SK-MEL-5 (cell line): Measurements from ENCODE around the gene METTL9. TPM values are rescaled to one million over a fixed set of nuclear protein-coding genes. Genes with fewer than 3 reads are reported as not detected.
"Not testable (repeated sequence)": the region's sequence is repeated elsewhere in the genome, so short reads cannot be mapped to it uniquely, and the experiment has no call there.

Experiments
- DNase-seq: peaks from one replicate; pipeline ENCODE4 v3.0.0-alpha.2; 2016; ENCODE audit warnings: low read depth, low spot score
- in situ Hi-C: cut with HindIII; loops from 2 replicates; pipeline ENCODE4 v1.10.0; 2016; ENCODE audit warnings: low sequenced_read_pairs, high pct_unique_total_duplicates, low pct_unique_long_range_greater_than_20kb
- total RNA-seq: library from RNA; depleted of rRNA; stranded (reverse); fragments of >200 nt; shearing (Covaris generic); gene quantifications from 2 replicates; pipeline ENCODE4 v1.2.3, GENCODE V29; 2014

The METTL9 gene
- total RNA-seq, 1 experiment from 2014 or later: 883 TPM

DNA sequence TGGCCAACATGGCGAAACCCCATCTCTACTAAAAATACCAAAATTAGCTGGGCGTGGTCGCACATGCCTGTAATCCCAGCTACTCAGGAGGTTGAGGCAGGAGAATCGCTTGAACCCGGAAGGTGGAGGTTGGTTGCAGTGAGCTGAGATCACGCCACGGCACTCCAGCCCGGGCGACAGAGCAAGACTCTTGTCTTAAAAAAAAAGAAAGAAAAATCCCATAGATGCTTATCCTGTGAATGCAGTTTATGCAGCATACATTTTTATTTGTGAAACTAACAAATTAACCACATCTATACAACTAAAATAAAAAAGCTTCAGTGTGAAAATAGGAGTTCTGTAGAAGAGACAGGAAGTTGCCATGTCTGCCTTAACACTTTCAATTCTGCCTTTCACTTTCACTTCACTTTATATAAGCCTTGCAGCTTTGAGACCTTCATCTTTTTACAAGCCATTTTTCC, 45.9 kb downstream of the METTL9 start:
- DNase-seq: no peak

DNA sequence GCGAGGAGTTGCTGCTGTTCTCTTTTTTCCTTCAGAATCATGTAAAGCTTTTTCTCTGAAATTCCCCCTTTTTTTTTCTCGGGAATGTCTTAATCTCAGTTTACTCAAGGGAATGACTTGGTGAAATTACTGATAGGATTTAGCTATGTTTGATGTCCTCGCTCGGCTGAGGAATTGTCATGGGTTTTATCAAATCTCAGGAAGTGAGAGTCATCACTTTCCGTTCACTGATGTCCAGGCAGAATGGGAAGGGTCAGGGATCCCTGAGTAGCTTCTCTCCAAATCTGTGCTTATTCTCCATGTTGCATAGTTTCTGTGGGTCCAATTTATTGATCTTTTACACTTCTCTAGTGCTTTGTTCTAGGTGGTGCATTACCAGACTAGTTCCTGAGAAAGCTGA, 46.7 kb downstream of the METTL9 start:
- DNase-seq: no peak
- in situ Hi-C loops: no loop called here

More for the DNA sequence above, 45.9 kb downstream of the METTL9 start:
- in situ Hi-C loops: no loop called here

DNA sequence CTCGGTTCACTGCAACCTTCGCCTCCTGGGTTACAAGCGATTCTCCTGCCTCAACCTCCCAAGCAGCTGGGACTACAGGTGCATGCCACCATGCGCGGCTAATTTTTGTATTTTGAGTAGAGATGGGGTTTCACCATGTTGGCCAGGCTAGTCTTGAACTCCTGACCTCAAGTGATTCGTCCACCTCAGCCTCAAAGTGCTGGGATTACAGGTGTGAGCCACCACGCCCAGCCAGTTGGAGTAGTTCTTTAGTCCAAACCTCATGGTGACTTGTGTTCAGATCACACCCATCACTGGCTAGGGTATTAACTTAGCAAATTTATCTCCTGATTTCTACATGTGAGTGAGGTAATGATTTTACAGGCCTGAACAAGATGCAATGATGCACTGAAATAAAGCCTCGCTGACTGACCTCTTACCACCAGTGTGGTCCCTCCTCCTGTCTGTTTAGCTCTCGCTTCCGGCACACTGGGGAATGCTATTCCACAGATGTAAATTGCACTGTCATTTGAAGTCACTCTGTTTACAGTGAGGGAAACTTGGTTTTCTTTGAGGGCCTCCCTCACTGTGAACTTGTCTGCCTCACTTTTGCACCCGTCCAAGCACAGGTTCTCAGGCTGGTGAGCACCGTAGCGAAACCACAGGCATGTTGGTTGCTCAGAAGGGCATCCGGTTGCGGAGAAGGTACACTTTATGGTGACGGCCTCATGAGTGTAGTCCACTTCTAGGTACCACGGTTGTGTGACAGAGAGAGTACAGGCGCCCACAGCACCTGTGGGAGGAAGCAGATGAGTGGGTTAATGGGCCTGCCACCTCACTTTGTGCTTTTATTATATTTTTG, 47.6 kb downstream of the METTL9 start:
- no peak for DNase-seq
- in situ Hi-C loops: no loop called here

DNA sequence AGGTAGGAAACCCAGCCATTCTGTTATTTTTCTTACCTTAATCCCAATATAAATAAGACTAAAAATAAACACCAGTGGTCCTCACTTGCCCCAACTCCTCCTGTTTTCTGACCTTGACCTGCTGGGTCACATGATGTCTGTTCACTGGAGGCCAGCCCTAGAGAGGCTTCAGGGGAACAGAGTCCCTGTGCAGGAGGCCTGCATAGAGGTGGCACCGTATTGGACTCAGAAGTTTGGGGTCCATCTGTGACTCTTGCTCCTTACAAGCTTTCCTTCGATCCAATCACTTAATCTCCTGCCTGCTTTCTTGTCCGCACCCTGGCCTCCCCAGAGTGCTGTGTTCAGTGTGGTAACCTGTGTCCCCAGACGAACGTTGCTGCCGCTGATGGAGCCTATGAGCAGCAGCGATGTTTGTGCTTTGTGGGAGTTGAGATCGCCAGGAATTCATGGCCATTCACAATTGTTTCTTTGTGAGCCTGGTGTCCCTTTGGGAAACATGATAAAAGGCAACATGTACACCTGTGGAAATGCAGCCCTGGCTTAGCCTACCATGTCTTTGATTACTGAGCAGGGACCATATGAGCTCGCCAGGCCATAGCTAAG, 48.3 kb downstream of the METTL9 start:
- DNase-seq: no peak
- in situ Hi-C loops: no loop called here

DNA sequence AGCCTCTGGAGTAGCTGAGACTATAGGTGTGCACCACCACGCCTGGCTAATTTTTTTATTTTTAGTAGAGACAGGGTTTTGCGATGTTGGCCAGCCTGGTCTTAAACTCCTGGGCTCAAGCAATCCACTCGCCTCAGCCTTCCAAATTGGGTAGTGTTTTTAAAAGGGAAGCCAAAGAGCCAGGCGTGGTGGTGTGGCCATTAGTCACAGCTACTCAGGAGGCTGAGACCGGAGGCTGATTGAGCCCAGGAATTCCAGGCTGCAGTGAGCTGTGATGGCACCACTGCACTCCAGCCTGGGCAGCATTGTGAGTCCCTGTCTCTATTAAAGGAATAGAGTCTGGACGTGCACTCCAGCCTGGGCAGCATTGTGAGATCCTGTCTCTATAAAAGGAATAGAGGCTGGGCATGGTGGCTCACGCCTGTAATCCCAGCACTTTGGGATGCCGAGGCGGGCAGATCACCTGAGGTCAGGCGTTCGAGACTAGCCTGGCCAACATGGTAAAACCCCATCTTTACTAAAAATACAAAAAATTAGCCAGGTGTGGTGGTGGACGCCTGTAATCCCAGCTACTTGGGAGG, 50.5 kb downstream of the METTL9 start:
- DNase-seq, in situ Hi-C loops: not testable (repeated sequence)

DNA sequence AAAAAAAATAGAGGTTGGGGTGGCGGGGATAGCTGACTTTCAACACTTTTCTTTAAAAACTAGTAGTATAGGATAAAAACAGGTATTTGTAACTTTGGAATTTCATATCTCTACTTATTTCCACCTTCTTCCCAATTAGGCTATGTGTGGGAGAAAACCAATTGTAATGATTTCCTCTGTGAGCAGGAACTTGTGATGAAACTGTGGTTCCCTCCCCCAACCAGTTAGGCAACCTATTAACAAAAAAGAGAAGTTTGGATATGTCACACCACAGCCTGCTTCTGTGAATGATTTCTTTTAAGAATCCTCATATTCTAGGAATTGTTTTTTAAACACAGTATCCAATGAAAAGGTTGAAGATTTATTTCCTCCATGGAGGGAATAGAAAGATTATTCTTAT, 51.1 kb downstream of the METTL9 start:
- in situ Hi-C loops: no loop called here

DNA sequence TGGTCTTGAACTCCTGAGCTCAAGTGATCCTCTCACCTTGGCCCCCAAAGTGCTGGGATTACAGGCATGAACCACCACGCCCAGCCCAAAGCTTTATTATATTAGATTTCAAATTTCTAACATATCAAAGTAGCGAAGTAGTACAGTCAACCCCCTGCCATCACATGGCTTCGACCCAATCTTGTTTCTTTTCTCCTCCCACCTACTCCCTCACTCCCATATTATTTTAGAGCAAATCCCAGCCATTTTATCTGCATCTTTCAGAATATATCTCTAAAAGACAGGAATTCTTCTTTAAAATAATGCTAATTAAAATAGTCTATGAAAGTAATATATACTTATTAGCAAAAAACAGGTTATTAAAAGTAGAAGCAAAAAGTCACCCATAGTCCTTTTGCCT, 52.1 kb downstream of the METTL9 start:
- in situ Hi-C loops: no loop called here

More for the DNA sequence above, 51.1 kb downstream of the METTL9 start:
- no peak for DNase-seq

DNA sequence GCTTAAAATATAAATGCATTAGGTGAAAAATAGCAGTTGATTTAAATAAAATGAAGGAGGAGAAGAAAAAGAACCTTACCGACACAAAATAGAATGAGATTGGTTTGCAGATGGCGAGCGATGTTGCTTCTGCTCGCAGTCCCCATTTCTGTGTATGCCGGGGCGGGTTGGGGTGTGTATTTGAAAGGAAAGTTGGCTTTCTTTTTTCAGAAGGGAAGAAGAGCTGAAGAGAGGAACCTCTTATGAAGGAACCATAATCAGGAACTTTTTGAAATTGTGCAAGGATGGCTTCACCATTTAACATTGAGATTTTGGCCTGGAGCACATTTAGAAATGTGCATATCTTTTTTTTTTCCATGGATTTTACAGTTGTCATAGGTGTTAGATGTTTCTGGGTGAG, 53.1 kb downstream of the METTL9 start, which contains the start of gene IGSF6:
IGSF6 (minus strand) TSS at position 156 of the 400 bp plus-strand sequence; CDS start at position 146, 10 bp downstream.
- DNase-seq: no peak
- in situ Hi-C loops: no loop called here

More for the DNA sequence above, 52.1 kb downstream of the METTL9 start:
- DNase-seq: no peak

DNA sequence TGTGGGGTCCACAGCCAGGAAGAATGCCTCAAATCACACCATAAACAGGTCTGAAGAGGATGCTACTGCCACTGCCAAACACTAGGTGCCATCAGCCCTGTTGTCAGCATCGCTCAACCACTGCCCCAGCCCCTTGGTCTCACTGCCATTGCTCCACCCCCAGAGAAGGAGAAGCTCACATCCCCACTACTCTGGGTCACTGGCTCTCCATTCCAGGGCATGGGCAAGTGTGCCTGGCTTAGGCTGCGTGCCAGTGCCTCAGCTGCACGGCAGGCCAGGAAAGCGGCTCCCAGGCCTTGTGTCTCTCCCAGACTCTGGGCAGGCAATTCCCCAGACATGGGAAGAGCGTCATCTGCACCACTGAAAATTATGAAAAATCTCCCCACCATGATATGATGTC, 54.2 kb downstream of the METTL9 start:
- DNase-seq: no peak

DNA sequence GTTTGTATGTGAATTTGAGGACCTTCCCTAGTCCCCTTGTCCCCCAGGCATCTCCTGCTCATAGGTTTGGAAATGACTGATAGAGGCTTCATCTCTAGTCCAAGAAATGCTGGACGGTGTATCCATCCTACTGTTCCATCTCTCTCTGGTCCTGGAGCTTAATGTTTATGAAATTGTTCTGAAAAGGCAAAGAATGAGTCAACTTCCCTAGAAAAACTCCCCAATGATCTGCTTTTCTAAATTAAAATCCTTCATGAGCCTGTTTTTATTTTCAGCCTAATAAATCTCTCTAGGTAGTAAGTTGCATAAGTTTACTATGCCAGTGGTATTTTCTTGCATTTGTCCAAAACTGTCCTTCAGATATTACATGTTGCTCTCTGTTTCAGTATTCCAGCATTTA, 55.1 kb downstream of the METTL9 start:
- DNase-seq: no peak
- in situ Hi-C loops: no loop called here

More for the DNA sequence above, 54.2 kb downstream of the METTL9 start:
- in situ Hi-C loops: no loop called here

DNA sequence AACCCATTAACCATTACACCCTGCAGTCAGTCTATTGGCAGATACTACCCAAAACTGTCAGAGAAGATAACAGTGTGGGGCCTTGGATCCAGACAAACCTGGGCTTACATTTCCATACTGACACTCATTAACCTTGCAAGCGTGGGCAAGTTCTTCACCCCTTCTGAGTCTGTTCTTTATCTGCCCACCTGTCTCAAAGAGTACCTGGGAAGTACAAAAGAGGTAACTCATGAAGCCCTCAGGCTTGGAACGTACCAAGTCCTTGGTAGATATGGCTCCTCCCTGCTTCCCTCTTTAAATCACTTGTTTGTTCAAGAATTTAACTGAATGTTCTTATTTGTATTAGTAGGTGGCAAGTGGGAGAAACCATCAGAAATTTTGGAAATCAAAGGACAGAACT, 55.5 kb downstream of the METTL9 start:
- DNase-seq: no peak
- in situ Hi-C loops: no loop called here

DNA sequence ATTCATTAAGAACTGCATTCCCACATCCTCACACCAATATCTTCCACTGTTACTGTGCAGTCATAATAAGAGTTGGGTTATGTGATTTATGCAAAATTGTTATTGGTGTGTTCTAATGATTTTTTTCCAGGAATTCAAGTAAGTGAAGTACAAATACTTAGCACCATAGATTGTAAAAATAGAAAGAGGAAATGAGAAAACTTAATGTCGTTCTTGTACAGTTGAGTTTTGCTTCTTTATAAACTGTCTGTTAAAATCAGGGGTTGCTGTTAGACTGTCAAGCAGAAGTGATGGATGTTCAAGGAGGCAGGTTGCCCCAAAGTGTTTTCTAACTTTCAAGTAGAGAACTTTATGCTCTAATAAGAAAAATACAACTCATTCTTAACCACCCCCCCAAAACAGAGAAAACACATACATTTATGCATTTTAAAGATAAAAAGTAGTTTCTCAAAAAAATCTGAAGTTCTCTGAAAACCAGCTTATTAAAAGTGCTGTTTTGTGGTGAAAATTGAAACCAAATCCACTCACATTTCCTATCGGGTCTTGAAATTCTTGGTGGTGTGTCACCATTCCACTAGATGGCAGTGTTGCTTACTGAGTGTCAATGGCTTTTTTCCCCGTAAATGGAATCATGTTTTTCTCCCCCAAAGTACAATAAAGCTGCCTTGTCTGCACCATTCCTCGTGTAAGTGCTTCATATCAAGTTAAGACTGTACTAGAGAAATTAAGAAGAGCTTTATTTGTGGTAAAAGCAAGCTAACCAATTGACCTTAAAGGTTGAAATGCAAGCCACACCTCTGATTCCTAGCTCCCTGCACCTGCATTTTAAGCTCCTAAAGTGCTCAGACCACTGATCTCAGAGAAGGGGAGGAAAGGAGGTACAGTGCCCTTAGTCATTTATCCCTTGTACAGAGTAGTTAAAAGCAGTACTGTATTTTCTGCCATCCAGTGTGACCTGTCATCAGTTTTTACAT, 57.7 kb downstream of the METTL9 start:
- in situ Hi-C loops: no loop called here
- peak; percentile 76 for DNase-seq

DNA sequence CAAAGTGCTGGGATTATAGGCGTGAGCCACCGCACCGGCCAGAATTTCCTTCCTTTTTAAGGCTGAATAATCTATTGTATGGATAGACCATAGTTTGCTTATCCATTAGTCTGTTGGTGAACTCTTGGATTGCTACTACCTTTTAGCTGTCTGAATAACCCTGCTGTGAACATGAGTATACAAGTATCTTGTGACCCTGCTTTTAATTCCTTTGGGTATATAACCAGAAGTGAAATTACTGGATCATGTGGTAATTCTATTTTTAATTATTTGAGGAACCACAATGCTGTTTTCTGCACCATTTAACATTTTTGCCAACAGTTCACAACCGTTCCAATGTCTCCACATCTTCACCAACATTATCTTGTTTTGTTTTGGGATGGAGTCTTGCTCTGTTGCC, 59.7 kb downstream of the METTL9 start:
- in situ Hi-C loops: no loop called here
- no peak for DNase-seq

DNA sequence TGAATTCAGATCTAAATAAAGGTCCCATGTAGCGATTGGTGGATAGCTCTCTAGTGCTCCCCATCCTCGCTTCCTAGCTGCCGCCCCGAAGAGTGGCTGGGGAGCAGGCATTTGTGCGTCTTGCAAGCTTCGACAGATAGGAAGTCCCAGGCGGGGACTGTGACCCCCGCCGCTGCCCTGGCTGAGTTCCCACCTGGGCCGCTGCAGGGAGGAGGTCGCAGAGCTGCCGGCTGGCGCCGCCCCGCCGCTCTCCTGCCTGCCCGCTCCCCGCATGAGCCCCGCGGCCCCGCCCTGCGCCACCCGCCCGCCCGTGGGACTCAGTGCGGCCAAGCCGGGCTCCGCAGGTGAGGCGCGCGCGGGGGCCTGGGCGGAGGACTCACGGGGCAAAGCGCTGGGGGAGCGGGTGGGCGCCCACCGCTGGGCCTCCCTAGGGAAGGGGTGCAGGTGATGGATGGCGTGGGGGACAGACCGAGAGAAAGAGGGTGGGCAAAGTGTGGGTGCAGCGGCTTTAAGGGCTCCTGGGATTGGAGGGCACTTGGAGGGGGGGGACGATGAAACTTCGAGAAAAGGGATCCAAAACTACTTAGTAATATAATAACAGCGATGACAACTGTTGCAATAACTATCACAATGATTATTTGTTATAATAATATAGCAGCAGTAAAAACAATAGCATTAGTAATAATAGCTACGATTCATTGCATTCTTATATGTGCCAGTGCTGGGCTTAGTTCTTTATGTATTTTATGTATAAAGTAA, 64.7 kb downstream of the METTL9 start, which contains the start of gene OTOA:
OTOA (plus strand) TSS at position 80 of the 759 bp plus-strand sequence. CDS start 14,547 bp downstream, outside the sequence.
- in situ Hi-C loops: no loop called here
- DNase-seq: no peak

DNA sequence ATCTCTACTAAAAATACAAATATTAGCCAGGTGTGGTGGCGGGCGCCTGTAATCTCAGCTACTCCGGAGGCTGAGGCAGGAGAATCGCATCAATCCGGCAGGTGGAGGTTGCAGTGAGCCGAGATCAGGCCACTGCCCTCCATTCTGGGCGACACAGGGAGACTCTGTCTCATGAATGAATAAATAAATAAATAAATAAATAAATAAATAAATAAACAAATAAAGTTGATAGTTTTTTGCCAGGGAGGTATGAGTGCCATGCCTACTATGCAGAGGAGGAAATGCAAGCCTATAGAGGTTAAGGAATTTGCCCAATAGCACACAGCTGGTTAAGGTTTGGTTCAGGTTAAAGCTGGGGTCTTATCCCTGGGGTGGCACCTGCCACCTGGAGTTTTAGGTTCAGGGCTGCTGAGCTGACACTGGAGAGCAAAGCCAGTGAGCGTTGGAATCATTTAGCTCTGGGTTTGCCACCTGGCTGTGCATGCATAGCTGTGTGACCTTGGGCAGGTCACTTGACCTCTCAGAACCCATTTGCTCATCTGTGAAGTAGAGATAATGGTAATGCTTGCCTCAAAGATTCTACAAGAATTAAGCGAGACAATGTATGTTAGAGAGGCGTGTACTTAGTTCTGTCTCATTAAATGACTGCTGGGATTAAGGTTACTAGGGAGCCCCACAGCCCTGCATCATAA, 65.6 kb downstream of the METTL9 start:
- in situ Hi-C loops: no loop called here
- DNase-seq: no peak

DNA sequence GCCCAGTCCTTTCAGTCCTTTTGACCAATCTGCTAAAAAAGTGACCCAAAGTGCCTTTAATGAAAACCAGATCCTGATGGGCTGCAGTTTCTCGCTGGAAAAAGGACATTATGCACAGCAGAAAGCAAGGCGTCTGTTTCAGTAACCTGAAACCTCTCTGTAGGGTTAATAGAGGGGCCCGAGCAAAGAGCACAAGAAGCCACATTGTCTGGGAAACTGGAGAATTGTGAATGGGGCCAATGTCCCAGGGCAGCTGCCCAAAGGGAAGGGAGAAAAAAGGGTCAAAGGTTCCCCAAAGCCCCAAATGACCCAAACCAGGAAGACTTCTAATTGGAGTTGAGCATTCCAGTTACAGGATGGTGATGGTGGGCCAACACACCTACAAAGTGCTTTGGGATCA, 67.4 kb downstream of the METTL9 start:
- peak; percentile 70 for DNase-seq
- in situ Hi-C loops: no loop called here
